Stimulated activated CD8-positive, alpha-beta memory T cell treated with anti-CD3 and anti-CD28 coated beads, Interleukin-15, amount 100 ng/mL, for 4 hours (primary cell): ENCODE data around the gene AOC1.

Source experiments
- DNase-seq, 2 donors: peaks; one replicate each; pipeline ENCODE4 v3.0.0-alpha.2; 2020; ENCODE audit warnings: low read depth in 2 of 2

The AOC1 gene

GRCh38 chr7:150831851-150832250 is 20.5 kb upstream of the AOC1 start:
- DNase-seq, result no peak

- DNase-seq, result no peak
Measured at GRCh38 chr7:150835019-150835418, 17.3 kb upstream of the AOC1 start.

- DNase-seq, result no peak
Measured at GRCh38 chr7:150835702-150836280, 16.5 kb upstream of the AOC1 start.

- DNase-seq, result no peak
Measured at GRCh38 chr7:150838965-150839650, 13.2 kb upstream of the AOC1 start.

GRCh38 chr7:150842018-150842417 is 10.3 kb upstream of the AOC1 start:
- no peak for DNase-seq

- no peak for DNase-seq
Measured at GRCh38 chr7:150842716-150843115, 9.6 kb upstream of the AOC1 start.

DNA sequence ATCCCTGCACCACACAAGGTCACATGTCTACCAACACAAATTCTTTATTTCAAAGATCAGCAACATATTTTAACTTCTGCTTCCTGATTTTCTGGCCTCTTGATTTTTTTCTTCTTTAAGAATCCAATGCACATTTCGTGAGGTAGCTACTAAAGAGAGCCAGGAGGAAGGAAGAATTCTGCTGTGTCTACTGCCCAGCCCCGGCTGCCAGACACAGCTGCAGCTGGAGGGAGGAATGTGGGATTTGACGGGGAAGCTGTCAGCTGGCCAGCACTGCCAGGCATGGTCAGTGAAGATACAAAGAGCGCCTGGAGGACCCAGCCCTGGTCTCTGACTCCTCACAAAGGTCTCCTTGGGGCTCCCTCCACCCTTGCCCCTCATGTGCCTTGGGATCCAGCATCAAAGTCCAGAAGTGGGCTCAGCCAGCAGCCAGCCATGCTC is 6.9 kb upstream of the AOC1 start:
- no peak for DNase-seq

GRCh38 chr7:150846291-150847115 is 5.8 kb upstream of the AOC1 start:
- DNase-seq, result no peak

DNA sequence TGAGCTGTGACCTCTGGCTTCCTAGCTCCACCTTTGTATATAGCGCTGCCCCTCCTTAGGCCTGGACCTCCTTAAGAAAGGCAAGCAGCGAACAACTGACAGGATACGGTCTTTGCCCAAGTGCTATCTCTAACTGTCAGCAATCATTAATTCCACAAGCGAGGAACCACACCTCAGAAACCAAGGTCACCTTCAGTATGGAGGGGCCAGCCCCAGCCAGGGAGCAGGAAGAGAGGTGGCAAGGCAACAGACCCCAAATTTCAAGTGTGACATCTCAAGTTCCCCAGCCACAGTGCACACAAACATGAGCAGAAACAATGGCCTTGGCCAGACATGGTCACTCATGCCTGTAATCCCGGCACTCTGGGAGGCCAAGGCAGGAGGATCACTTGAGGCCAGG is 4.8 kb upstream of the AOC1 start:
- DNase-seq, result no peak

DNA sequence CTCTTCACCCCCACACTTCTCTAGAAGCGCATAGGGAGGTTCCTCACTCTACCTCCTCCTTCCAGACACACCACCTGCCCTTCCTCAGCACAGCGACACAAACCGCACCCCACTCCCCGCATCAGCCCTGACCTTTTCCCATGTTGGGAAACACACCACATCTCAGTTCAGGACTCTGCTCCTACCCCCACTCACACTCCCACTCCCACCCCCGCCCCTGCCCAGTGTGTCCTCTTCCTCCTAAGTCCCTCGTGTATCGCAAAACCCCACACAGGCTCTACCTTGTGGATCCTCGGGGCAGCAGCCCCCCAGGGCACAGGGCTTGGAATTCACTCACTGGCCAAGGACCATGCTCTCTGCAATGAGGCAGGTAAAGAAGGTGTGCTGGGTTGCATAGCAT is 4.2 kb upstream of the AOC1 start:
- DNase-seq, result no peak

DNA sequence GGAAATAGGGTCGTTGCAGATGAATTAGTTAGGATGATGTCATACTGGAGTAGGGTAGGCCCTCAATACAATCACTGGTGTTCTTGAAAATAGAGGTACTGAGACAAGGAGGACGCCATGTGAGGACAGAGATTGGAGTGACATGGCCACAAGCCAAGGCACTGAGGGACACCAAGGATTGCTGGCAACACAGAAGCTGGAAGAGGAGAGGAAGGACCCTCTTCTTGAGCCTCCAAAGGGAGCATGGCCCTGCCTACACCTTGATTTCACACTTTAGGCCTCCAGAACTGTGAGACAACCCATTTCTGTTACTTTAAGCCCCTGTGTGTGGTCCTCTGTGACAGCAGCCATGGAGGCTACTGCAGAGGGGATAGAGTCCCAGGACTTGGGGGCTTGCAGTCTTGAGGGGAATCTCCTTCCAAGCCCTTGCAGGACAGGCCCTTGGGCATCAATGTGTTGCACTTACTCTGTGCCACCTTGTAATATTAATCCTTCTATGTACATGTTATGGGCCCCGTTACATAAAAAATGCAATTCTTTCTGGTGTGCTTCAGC is 3.7 kb upstream of the AOC1 start:
- DNase-seq, result no peak

DNA sequence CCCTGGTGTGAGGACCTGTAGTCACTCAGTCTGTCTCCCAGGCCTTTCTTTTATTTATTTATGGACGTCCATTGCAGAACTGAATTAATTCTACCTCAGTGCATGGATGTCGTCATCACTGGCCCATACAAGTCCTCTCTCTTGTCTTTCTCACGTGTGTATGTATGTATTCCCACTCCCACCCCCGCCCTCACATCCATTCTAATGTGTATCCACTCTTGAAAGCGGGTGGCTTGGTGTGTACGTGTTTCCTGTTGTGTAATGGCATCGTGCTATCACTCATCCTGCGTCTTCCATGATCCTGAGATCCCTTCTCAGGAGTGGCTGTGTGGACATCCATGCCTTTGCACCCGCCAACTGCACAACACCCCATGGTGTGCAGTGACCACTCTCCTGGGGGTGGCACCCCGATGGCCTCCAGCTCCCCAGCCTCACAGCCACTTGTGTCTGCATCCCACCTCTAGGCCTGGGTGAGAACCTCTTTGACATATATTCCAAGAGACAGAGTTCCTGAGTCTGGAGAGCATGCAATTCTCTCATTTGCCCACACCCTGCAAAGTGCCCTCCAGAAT is 3.0 kb upstream of the AOC1 start:
- DNase-seq, result no peak

GRCh38 chr7:150850273-150850672 is 2.0 kb upstream of the AOC1 start:
- DNase-seq, result no peak

DNA sequence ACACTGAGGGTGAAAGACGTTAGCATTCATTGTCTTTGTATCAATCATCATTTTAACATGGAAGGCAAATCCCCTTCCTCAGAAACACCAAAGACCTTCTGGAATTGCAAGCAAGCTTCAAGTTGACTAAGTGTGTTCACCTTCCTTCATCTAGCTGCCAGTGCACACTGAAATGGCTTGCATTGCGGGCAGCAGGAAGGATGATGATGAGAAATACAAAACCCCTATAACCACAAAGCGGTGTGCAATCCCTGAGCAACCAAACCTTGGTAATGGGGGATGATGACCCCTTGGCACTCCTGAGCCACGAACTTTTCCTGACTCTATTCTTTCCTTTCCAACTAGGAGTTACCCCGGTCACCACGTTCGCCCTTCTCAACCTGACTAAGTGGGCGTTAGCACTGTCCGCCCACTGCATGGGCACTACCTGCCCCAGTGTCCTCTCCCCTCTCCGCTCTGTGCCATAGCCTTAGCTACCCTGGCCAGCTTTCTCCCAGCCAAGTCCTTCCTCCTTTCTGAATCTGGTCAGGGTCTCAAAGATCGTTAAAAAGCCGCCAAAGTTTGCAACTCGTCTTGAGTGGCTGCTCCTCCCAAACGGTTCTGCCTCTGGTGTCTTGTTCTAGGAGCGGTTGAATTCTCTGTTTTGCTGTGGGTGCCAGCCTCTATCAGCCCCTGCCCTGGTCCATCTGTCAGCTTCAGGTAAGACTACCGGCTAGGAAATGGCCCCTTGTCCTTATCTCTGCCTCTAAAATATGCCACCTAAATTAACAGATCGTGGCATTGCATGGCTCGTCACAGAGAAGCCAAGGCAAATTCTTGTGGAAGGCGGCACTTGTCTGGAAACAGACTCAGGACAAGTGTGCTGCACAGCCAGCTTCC is 586 bp upstream of the AOC1 start:
- no peak for DNase-seq

DNA sequence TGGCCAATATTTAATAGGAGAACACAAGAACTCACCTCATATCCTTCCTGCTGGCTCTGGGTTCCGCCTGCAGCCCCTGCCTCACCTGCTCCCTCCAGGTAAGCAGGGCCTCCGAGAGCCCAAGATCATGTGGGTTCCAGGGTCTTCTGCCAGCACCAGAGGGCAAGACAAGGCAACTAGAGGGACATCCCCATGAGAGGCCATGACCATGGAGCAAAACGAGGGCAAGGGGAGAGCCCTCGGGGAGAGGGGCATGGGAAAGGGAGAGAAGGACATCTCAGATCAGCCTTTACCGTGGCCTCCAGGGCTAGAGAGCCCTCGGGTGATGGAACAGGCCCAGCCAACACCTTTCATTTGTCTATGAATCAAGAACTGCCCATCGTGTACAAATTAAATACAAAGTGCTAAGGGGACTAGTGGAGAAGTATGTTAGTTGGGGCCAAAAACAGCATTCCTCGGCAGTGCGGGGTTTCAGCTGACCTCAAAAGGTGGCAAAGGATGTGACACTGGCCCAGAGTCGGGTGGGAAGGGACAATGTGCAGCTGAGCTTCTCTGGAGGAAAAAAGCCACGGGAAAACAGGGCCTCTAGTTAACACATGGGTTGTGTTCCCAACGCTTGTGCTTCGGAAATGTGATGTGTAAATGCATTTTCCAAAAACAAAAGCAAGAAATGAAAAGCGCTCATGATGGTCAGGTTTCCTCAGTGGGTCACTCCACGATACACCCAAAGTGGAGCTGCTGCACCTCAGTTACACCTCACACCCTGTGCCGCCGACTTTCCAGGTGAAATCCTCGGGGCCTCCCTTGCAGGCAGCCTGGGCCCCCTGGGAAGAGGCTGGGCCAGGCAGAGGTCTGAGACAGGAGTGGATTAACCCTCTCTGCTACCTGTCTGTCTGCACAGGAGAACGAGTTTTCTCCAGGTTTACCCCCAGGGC is 2.0 kb downstream of the AOC1 start:
- no peak for DNase-seq

DNA sequence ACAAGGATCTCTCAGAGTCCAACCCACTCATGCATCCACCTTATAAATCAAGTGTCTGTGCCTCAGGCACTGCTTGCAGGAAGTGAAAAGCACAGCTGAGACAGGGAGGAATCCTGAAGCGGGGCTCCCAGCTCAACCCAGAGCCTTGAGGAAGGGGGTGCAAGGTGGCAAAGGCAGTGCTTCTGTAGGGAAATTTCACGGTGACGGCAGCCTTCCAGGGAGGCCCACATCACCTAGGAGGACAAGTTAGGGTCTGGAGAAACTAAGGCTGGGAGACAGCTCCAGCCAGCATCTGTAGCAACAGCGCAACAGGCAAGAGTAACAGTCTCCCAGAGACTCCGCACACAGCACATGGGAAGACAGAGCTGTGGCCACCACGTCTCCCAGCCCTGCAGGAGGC is 2.7 kb downstream of the AOC1 start:
- no peak for DNase-seq

GRCh38 chr7:150855476-150856302 is 3.4 kb downstream of the AOC1 start:
- DNase-seq, result no peak

DNA sequence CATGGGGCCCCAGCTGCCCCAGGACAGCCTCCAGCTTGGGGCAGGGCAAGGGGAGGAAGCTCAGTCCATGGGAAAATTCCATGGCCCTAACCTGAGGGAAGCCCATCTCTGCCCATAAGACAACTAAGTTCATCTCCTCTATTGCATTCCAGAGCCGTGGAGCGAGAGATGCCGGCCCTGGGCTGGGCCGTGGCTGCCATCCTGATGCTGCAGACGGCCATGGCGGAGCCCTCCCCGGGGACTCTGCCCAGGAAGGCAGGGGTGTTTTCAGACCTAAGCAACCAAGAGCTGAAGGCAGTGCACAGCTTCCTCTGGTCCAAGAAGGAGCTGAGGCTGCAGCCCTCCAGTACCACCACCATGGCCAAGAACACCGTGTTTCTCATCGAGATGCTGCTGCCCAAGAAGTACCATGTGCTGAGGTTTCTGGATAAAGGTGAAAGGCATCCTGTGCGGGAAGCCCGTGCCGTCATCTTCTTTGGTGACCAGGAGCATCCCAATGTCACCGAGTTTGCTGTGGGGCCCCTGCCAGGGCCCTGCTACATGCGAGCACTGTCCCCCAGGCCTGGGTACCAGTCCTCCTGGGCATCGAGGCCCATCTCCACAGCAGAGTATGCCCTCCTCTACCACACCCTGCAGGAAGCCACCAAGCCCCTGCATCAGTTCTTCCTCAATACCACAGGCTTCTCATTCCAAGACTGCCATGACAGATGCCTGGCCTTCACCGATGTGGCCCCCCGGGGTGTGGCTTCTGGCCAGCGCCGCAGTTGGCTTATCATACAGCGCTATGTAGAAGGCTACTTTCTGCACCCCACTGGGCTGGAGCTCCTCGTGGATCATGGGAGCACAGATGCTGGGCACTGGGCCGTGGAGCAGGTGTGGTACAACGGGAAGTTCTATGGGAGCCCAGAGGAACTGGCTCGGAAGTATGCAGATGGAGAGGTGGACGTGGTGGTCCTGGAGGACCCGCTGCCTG is 4.3 kb downstream of the AOC1 start:
- no peak for DNase-seq
